Tibial nerve (tissue), 3 donors: Measurements from ENCODE around the gene MSN.

Experiments used
- POLR2A ChIP-seq, 2 donors: fragments of 450-650 bp; IDR thresholded peaks; one replicate each; pipeline ENCODE4 v1.6.1; 2017; ENCODE audit warnings: antibody characterized with exemption in 2 of 2, mild to moderate bottlenecking in 2 of 2, moderate library complexity in 2 of 2
- TF ChIP-seq, protein P1 (sequence below), 5 experiments: fragments of 200-600 bp in 3 of 5; fragments of 450-650 bp in 2 of 5; sonication (generic) in 3 of 5; IDR thresholded peaks; one replicate each; pipeline ENCODE4 v1.5.1; 2016 to 2019; ENCODE audit warnings: antibody characterized with exemption in 5 of 5, mild to moderate bottlenecking in 3 of 5, moderate library complexity in 2 of 5

DNA sequence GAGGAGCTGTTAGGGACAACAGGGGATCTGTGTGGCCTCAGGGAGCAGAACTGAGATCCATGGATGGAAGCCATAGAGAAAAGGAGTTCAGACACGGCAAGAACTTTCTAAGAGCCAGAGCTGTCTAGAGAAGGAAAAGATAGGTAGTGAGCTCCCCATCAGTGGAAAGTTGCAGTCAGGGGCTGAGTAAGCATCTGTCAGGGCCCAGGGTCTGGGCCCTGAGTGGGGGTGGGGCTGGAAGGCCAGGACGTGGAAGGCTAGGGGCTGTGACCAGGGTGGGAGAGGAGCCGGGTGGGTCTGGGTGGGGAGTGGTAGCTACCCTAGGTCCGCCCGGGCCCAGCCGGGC, 324 bp upstream of the MSN start:
- TF ChIP-seq, protein P1, sequence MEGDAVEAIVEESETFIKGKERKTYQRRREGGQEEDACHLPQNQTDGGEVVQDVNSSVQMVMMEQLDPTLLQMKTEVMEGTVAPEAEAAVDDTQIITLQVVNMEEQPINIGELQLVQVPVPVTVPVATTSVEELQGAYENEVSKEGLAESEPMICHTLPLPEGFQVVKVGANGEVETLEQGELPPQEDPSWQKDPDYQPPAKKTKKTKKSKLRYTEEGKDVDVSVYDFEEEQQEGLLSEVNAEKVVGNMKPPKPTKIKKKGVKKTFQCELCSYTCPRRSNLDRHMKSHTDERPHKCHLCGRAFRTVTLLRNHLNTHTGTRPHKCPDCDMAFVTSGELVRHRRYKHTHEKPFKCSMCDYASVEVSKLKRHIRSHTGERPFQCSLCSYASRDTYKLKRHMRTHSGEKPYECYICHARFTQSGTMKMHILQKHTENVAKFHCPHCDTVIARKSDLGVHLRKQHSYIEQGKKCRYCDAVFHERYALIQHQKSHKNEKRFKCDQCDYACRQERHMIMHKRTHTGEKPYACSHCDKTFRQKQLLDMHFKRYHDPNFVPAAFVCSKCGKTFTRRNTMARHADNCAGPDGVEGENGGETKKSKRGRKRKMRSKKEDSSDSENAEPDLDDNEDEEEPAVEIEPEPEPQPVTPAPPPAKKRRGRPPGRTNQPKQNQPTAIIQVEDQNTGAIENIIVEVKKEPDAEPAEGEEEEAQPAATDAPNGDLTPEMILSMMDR (IDR thresholded peaks at IDR 0.05): no peak
- no peak for TF ChIP-seq POLR2A (IDR thresholded peaks at IDR 0.05)
